Psoas muscle (tissue), 8 donors: Measurements from ENCODE around the gene HASPIN. TPM values are rescaled to one million over a fixed set of nuclear protein-coding genes. Genes with fewer than 3 reads are reported as not detected.

Experiments used
- ATAC-seq, 4 donors: fragments of 200-7000 bp; cut with Tn5 transposase; one replicate each; pipeline ENCODE4 v1.9.1; 2020; ENCODE audit warnings: moderate library complexity in 3 of 4, mild to moderate bottlenecking in 2 of 4
- DNase-seq, 2 donors: peaks; one replicate each; pipeline ENCODE4 v3.0.0-alpha.2; 2020
- H3K27ac ChIP-seq: fragments of 200-600 bp; one replicate; pipeline ENCODE4 v1.8.0; 2022
- H3K27me3 ChIP-seq, 3 donors: fragments of 200-600 bp in 1 of 3; one replicate each; pipeline versions ENCODE4 v1.6.1 to v1.8.0; 2013 to 2022; ENCODE audit warnings: low read length in 2 of 3, mild to moderate bottlenecking in 2 of 3, moderate library complexity in 1 of 3; ENCODE audit not compliant: insufficient read depth in 3 of 3
- H3K36me3 ChIP-seq, 2 donors: fragments of 200-600 bp in 1 of 2; one replicate each; pipeline versions ENCODE4 v1.6.1 to v1.8.0; 2013 to 2022; ENCODE audit warnings: low read depth in 1 of 2, mild to moderate bottlenecking in 1 of 2, moderate library complexity in 1 of 2; ENCODE audit not compliant: insufficient read depth in 1 of 2
- H3K4me1 ChIP-seq: fragments of 200-600 bp; one replicate; pipeline ENCODE4 v1.8.0; 2022
- H3K4me3 ChIP-seq: fragments of 200-600 bp; one replicate; pipeline ENCODE4 v1.8.0; 2022; ENCODE audit warnings: mild to moderate bottlenecking
- H3K9me3 ChIP-seq: fragments of 200-600 bp; one replicate; pipeline ENCODE4 v1.8.0; 2022
- CTCF ChIP-seq: fragments of 200-600 bp; IDR thresholded peaks from one replicate; pipeline ENCODE4 v1.8.0; 2022; ENCODE audit warnings: antibody characterized with exemption
- WGBS, 3 donors: extraction: QIAGEN DNeasy Blood & Tissue Kit; methylation state at CpG; one replicate each; pipeline versions ENCODE4 v1.1.6 to v1.1.7; 2013; 5-methylcytosine and 5-hydroxymethylcytosine counted together
- intact Hi-C, 2 donors: fragments of 100-400 bp; cut with DNase I; formaldehyde crosslinking; loops; one replicate each; pipeline versions ENCODE4 v1.11.0 to v1.14.2; 2022
- polyA plus RNA-seq, 3 donors: library from polyadenylated mRNA; stranded (reverse); fragments of 200-250 nt; gene quantifications; one replicate each; pipeline ENCODE4 v1.2.3, GENCODE V29; 2013
- total RNA-seq, 4 donors: library from RNA; stranded (reverse); fragmentation: NEBNext Ultra II Directional in 2 of 4; extraction: Animal tissue kit (Norgen Biotek cat#: 25700) in 2 of 4; gene quantifications; one replicate each; pipeline versions ENCODE4 v1.2.1 to v1.2.4, GENCODE V29; 2021 to 2023
- donor health status: healthy with polysubstance abuse.
- donor health status: DM: no; HTN: no; CAD: no; lungs with moderate emphysema.
- donor health status: Bipolar disorder and iron deficiency.
- donor health status: healthy.
- donor health status: DM: yes; HTN: yes; CAD: no.
- donor health status: DM: no; HTN: no; CAD: no.
- donor health status: DM: no; HTN: no; CAD: no.
- donor health status: DM: yes; HTN: yes; CAD: no.

Gene HASPIN
- total and polyA plus RNA-seq, 7 donors, result 0.15 to 2.7 (median 1.1) TPM

- ATAC-seq, result no peak
- peaks cover 0 to 3% (median 0%) of the 10 kb centered on the region in 3 donors for H3K27me3 ChIP-seq
- WGBS, 3 donors, result 72 to 75% (median 72%) methylated on average over 16 of the region's 16 CpGs
- H3K36me3 ChIP-seq, result no peaks in the 10 kb centered on the region
- DNase-seq, result no peak
- H3K4me1 ChIP-seq, result no peaks in the 10 kb centered on the region
- H3K9me3 ChIP-seq, result no peaks in the 10 kb centered on the region
- TF ChIP-seq CTCF, result no peak
- intact Hi-C loops, result no loop called here
- no peak overlapping the region for H3K27ac ChIP-seq
- H3K4me3 ChIP-seq, result no peak overlapping the region
Observed at GRCh38 chr17:3761918-3762380, 38.2 kb downstream of the HASPIN start.

GRCh38 chr17:3762922-3763776 lies 39.4 kb downstream of the HASPIN start:
- Histone ChIP-seq H3K27ac (no peak overlapping the region), H3K4me1 (no peaks in the 10 kb centered on the region), H3K9me3 (no peaks in the 10 kb centered on the region), H3K4me3 (no peak overlapping the region), H3K36me3 (no peaks in the 10 kb centered on the region), H3K27me3 (no peaks in the 10 kb centered on the region)
- DNase-seq (no peak), ATAC-seq (no peak)
- no peak for TF ChIP-seq CTCF
- 88 to 91% (median 90%) methylated on average over 14 of the region's 14 CpGs for WGBS, 3 donors
- intact Hi-C loops, result no loop called here

- Histone ChIP-seq H3K27ac (no peak overlapping the region), H3K4me1 (no peaks in the 10 kb centered on the region), H3K4me3 (no peak overlapping the region), H3K36me3 (no peaks in the 10 kb centered on the region), H3K27me3 (no peaks in the 10 kb centered on the region), H3K9me3 (no peaks in the 10 kb centered on the region)
- no peak for TF ChIP-seq CTCF
- intact Hi-C loops, result no loop called here
- no peak for ATAC-seq
- no peak for DNase-seq
- 51 to 66% (median 65%) methylated on average over 3 of the region's 3 CpGs for WGBS, 3 donors
Observed at GRCh38 chr17:3763777-3764170, 40.1 kb downstream of the HASPIN start.

GRCh38 chr17:3765981-3766380 lies 42.3 kb downstream of the HASPIN start:
- WGBS, 3 donors, result 89 to 95% (median 91%) methylated on average over 9 of the region's 9 CpGs

More at GRCh38 chr17:3765981-3766380, 42.3 kb downstream of the HASPIN start:
- ATAC-seq, result no peak
- no peaks in the 10 kb centered on the region for H3K4me1 ChIP-seq
- intact Hi-C loops, result no loop called here
- H3K9me3 ChIP-seq, result no peaks in the 10 kb centered on the region
- no peak overlapping the region for H3K27ac ChIP-seq
- no peak overlapping the region for H3K4me3 ChIP-seq
- DNase-seq, result no peak
- no peaks in the 10 kb centered on the region for H3K36me3 ChIP-seq
- no peak for TF ChIP-seq CTCF
- H3K27me3 ChIP-seq, result no peaks in the 10 kb centered on the region
